ENCODE measurements around the gene KREMEN1.

GRCh38 chr22:29026579-29026978 lies 46.3 kb upstream of the KREMEN1 start:
- TF ChIP-seq, protein P1, sequence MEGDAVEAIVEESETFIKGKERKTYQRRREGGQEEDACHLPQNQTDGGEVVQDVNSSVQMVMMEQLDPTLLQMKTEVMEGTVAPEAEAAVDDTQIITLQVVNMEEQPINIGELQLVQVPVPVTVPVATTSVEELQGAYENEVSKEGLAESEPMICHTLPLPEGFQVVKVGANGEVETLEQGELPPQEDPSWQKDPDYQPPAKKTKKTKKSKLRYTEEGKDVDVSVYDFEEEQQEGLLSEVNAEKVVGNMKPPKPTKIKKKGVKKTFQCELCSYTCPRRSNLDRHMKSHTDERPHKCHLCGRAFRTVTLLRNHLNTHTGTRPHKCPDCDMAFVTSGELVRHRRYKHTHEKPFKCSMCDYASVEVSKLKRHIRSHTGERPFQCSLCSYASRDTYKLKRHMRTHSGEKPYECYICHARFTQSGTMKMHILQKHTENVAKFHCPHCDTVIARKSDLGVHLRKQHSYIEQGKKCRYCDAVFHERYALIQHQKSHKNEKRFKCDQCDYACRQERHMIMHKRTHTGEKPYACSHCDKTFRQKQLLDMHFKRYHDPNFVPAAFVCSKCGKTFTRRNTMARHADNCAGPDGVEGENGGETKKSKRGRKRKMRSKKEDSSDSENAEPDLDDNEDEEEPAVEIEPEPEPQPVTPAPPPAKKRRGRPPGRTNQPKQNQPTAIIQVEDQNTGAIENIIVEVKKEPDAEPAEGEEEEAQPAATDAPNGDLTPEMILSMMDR (IDR thresholded peaks at IDR 0.05; ENCODE audit: poor library complexity) = no peak
- no peak for TF ChIP-seq EZH2 (IDR thresholded peaks at IDR 0.05; ENCODE audit: borderline replicate concordance)
